HG02852 (cell line): ENCODE results near the gene MAPK12.
"Not testable (repeated sequence)": the region's sequence is repeated elsewhere in the genome, so short reads cannot be mapped to it uniquely, and the experiment has no call there.

Experiments used
- ATAC-seq: cut with Tn5 transposase; IDR thresholded peaks from one replicate; pipeline ENCODE4 v1.9.1; 2021; ENCODE audit warnings: mild to moderate bottlenecking, moderate library complexity; ENCODE audit not compliant: unreplicated experiment

MAPK12 gene

DNA sequence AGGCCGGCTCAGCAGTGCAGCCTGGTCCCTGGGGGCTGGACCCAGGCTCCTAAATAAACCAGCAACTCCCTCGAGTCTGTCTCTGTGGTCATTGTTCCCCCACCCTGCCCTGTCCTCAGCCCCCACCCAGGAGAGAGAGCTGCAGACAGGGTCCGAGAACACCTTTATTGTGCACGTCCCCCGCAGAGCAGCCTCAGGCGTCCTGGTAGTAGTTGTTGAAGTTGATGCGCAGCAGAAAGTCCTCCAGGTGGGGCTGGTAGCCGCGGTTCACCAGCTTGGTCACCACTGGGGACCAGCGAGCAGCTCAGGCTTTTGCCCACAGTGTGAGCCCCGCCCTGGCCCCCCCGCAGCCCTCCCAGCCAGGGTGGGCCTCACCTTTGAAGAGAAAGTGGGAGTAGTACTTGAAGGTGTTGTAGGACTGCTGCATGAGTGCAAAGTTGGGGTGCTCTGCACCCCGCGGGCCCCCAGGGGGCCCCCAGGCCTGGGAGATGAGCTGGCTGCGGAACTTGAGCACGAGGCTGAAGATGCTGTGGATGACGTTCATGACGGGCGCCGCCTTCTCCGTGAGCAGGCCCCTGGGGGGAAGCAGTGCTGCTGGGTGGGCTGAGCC is 43.8 kb downstream of the MAPK12 start:
- no peak for ATAC-seq

DNA sequence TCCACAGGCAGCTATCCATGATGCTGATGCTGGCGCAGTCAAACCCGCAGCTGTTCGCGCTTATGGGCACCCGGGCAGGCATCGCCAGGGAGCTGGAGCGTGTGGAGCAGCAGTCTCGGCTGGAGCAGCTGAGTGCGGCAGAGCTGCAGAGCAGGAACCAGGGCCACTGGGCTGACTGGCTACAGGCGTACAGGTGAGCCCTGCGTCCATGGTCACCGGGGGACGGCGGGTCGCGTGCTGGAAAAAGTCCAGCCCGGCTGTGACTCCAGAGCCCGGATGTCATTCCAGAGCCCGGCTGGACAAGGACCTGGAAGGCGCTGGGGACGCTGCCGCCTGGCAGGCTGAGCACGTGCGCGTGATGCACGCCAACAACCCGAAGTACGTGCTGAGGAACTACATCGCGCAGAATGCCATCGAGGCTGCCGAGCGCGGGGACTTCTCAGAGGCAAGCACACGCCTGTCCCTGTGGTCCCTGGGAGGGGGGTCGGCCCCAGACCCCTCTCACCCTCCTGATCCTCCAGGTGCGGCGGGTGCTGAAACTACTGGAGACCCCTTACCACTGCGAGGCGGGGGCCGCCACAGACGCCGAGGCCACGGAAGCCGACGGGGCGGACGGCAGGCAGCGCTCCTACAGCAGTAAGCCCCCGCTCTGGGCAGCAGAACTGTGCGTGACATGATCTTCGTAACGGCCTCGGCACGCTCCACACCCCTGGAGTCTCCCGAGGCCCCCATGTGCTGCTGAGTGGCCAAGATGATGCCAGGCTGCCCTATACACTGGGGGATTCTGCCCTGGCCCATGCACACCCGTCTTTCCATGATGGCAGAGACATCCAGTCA is 44.6 kb downstream of the MAPK12 start:
- ATAC-seq = no peak

DNA sequence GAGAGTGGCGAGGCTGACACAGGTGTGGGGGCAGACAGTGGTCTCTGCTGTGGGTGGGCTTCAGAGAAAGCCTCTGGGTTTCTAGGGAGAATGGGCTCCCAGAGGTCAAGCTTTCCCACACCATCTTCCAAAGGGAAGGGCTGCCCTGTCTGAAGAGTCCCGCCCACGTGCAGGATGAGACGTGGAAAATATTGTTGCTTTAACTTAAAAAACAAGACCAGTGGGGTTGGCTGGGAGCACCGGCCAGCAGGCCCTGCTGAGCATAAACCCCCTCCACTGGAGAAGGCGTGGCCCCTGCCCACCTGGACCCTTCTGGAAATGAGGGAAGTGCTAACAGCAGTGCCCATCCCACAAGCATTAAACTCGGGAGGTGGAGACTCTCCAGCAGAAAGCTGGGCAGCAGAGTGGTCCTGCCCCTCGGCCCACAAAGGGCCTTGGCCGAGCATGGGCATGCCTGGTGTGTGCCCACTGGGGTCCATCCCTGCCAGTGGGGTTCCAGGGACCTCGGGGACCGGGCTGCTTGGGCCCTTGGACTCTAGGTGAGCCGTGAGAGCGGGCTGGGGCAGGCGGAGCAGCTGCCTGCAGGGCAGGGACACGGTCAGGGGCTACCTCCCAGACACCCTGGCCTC is 45.3 kb downstream of the MAPK12 start:
- no peak for ATAC-seq

DNA sequence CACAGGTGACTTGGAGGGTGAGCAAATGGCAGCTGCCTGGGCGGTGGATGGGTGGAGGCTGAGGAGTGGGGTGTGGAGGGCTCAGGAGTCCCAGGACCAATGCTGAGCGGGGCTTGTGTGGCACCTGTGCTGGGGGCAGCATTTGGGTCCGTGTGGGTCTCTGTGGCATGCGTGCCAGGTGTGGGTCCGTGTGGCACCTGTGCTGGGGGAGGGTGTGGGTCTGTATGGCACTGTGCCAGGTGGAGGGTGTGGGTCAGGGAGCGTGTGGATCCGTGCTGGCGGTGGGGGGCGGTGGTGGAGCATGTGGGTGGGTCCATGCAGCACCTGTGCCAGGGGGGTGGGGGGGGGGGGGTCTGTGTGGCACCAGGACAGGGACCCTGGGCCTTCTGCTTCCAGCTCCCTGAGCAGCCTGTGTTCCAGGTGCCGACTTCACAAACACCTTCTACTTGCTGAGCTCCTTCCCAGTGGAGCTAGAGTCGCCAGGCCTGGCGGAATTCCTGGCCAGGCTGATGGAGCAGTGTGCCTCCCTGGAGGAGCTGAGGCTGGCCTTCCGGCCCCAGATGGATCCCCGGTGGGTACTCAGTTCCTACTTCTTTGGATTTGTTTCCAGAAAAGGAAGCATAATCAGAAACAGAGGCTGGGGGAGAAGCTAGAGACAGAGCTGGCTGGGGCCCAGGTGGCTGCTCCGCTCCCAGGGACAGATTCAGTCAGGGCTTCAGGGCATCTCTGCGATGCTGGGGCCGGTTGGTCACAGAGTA is 46.0 kb downstream of the MAPK12 start:
- no peak for ATAC-seq

DNA sequence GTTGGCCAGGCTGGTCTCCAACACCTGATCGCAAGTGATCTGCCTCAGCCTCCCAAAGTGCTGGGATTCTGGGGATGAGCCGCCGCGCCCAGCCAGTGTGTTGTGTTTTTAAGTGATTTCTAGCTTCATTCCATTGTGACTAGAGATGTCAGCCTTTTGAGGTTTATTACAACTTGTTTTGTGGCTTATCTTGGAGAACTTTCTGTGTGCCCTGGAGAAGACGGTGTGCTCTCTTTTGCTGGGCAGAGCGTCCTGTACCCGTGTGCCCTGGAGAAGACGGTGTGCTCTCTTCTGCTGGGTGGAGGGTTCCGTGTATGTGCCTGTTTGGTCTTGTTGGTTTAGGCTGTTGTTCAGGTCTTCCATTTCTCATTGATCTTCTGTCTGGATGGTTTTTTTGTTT is 48.2 kb downstream of the MAPK12 start:
- ATAC-seq = no peak

DNA sequence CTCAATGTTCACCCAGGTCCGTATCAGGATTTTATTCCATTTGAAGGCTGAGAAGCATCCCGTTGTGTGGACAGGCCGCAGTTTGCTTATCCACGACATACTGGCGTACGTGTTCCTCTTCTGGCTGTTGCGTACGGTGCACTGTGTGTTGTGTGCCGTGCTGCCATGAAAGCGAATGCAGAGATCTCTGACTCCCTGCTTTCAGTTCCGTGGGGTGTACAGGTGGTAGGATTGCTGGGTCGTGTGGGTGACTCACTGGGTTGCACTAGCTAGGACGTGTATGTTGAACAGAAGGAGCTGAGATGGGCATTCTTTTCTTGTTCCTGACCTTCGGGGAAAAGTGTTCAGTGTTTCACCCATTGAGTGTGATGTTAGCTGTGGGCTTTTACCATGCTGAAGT is 50.3 kb downstream of the MAPK12 start:
- ATAC-seq = no peak

DNA sequence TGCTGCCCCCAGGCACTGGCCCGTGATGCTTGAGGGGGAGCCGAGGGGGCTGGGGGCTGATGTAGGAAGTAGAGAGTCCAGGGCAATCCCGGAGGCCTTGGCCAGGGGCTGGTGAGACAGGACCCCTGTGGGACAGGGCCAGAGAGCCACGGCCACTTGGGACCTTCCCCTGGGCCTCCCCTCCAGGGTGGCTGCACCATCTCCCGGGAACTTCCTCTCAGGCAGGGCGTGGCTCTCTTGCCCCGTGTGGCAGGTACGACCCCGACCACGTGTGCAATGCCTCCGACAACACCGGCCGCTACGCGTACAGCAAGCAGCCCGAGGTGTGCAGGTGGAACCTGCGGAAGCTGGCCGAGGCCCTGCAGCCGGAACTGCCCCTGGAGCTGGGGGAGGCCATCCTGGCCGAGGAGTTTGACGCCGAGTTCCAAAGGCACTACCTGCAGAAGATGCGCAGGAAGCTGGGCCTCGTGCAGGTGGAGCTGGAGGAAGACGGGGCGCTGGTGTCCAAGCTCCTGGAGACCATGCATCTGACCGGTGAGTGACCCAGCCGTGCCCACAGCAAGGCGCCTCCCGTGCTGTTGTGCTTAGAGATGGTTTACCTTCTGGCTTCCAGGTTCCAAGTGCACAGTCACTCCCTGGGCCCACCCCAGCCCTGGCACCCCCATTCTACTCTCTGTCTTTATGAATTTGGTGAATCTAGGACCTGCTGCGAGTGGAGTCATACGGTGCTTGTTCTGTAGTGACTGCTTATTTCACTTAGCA is 50.9 kb downstream of the MAPK12 start:
- no peak for ATAC-seq

DNA sequence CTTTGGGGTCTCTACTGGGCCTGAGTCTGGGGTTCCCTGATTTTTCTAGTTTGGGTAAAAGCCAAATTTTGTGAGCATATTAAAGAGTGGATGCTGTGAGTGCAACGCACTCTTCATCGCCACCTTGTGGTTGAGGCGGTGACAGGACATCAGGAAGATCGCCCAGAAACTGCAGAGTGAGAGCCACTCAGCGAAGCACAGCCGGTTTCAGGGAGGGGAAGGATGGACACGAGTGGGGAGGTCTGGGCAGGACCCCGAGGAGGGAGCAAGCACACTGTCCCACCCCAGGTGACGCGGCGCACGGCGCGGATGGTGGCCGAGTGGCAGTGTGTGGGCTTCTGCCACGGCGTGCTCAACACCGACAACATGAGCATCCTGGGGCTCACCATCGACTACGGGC is 51.6 kb downstream of the MAPK12 start:
- ATAC-seq = no peak

DNA sequence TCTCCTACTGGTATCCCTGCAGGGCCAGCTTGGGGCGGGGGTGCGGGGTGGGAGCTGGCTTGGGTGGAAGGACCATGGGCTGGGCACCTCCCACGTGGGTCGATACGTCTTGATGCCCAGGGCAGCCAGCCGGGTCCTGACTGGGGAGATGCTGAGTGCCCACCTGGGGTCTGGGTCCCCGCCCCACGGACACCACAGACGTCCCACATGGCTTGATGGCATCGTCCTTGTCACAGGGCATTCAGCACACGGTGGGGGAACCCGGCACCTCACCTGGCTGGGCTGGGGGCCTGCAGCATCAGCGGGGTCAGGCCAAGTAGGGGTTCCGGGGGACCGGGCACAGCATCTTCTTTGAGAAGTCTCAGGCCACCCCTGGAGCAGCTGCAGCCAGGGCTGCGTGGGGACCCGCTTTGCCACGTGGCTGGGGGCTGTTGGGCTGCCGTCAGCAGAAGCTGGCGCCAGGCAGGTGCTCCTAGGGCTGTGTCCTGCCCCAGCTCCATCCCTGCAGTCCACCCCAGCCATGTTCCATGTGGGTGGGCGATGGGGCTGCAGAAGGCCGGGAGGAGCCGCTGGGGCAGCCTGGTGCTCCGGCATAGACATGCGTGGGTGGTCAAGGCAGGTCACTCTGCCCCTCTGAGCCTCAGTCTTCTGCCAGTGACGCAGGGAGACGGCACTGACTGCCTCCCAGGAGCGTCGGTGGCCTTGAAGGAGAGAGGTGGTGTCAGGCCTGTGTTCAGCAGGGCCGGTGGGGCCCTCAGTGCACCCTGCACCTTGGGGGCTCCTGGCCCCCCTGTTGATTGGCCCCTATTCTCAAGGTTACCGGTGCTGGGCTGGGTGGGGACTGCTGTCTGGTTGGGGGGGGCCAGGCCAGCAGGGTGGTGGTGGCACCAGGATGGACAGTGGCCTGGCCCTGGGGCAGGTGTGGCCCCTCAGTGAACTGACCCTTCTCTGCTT is 52.3 kb downstream of the MAPK12 start:
- ATAC-seq = no peak

DNA sequence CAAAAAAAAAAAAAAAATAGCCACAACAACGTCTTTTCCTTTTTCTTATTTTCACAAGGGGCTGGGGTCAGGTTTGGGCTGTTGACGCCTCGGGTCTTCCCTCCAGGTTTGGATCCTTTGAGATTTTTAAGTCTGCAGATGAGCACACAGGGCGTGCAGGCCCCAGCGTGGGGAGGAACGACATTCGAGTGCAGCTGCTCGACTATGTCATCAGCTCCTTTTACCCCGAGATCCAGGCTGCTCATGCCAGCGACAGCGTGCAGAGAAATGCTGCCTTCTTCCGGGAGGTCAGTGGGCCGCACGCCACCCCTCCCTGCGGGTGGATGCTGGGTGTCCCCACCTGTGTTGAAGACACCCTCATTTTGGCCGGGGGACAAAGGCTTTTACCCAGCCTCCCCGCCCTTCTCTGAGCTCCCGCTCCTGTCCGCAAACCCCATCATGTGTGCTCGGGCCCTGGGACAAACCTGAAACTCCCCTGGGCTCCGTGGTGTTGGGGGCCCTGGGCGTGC is 53.0 kb downstream of the MAPK12 start:
- ATAC-seq = no peak

DNA sequence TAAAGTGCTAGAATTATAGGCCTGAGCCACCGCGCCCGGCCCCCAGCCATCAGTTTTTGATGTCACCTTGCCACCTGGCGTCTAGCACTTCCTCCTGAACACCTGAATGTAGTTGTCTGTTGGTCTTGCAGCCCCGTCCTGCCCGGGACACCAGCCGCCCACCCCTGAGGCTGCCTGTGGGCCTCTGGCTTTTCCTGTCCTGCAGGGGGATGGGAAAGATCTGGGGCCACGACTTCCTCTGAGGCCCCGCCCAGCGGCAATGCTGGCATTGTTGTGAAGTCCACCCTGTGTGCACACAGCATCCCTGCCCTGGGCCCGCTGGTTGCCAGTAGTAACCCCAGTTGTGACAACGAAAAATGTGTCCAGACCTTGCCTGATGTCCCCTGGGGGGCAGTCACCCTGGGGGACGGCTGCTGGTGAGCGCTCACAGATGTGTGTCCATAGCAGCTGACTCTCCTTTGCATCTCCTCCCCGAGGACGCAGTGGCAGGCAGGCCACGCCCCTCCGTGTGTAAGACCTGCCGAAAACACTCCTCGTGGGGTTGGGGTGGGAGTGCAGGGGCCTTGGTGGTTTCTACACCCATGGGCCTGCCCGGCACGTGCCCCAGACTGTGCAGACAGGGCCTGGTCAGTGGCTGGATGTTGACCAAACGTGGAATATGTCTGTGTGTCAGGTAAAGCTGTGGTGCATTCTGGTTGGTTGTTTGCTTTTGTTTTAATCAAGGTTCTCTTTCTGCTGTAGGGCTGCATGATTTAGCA is 53.9 kb downstream of the MAPK12 start:
- no peak for ATAC-seq

DNA sequence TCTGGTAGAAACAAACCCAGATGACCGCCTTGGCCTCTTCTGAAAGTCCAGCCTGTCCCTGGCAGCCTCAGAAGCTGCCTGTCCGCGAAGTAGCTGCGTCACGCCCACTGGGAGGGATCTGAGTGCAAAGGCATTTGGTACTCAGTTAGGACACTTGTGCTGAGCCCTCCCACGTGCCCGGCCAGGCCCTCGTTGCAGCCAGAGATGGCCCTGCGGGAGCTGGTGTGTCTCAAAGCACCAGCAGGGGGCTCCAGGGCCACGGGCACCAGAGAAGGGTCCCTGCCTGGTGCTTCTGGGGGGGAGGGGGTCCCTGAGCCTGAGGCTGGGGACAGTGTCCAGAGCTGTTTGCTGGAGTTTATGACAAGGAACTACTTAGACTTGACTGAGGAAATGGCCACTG is 54.9 kb downstream of the MAPK12 start:
- no peak for ATAC-seq

DNA sequence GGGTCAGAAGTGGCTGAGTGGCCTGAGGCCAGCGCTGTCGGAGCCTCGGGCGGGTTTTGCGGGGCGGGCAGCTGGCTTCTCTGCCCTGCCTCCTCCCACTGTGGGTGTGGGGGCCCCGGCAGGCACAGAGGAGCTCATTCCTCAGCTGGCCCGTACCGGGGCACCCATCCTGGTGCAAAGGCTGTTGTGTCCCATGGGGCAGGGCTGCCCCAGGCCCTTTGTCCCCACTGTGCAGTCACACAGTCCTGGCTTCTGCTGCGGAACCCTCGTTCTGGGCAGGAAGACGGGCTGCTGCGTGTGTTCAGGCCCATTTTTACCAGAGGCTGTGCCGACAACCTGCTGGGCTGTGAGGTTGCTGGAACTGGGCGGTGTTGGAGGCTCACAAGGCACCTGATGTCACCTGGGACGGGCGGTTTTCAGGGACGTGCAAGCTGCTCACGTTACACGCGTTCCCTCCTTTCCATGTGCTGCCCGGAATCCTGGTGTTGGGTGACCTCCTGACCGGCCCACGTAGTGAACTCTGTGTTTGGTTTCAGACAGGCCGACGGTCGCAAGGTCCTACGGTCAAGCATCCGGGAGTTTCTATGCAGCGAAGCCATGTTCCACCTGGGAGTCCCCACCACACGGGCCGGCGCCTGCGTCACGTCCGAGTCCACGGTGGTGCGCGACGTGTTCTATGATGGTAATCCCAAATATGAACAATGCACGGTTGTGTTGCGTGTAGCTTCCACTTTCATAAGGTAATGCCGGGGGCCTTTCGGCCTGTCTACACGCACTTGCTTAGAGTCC is 55.5 kb downstream of the MAPK12 start:
- ATAC-seq = no peak

DNA sequence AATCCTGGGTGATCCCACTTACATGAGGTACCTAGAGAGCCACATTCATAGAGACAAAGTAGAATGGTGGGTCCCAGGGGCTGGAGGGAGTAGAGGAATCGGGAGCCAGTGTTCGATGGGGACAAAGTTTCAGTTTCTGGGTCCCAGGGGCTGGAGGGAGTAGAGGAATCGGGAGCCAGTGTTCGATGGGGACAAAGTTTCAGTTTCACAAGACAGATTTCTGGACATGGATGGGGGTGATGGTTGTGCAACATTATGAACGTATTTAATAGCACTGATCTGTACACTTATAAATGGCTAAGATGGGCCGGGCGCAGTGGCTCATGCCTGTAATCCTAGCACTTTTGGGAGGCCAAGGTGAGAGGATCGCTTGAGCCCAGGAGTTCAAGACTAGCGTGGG is 56.5 kb downstream of the MAPK12 start:
- not testable (repeated sequence) for ATAC-seq

DNA sequence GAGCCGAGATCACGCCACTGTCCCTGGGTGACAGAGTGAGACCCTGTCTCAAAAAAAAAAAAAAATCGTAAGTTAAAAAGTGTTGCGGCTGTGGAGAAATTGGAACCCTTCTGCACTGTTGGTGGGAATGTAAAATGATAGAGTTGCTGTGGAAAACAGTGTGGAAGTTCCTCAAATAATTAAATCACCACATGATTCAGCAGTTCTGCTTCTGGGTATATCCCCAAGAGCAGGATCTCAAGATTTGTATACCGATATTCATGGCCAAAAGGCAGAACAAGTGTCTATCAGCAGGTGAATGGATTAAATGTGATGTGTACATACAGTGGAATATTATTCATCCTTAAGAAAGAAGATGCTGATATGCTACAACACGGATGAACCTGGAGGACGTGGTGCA is 56.9 kb downstream of the MAPK12 start:
- no peak for ATAC-seq

DNA sequence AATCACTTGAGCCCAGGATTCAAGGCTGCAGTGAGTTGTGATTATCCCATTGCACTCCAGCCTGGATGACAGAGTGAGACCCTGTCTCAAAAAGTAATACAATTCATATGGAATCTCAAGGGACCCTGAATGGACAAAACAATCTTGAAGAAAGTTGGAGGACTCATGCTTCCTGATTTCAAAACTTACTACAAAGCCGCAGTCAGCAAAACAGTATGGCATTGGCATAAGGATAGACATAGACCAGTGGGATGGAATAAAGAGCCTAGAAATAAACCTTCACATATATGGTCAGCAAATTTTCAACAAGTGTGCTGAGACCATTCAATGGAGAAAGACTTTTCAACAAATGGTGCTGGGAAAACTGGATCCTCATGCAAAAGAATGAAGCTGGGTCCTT is 58.2 kb downstream of the MAPK12 start:
- no peak for ATAC-seq
